Measurements from ENCODE around the gene CD5L.

- no peak for TF ChIP-seq POLR2A (IDR thresholded peaks at IDR 0.05)
- TF ChIP-seq, protein P1, sequence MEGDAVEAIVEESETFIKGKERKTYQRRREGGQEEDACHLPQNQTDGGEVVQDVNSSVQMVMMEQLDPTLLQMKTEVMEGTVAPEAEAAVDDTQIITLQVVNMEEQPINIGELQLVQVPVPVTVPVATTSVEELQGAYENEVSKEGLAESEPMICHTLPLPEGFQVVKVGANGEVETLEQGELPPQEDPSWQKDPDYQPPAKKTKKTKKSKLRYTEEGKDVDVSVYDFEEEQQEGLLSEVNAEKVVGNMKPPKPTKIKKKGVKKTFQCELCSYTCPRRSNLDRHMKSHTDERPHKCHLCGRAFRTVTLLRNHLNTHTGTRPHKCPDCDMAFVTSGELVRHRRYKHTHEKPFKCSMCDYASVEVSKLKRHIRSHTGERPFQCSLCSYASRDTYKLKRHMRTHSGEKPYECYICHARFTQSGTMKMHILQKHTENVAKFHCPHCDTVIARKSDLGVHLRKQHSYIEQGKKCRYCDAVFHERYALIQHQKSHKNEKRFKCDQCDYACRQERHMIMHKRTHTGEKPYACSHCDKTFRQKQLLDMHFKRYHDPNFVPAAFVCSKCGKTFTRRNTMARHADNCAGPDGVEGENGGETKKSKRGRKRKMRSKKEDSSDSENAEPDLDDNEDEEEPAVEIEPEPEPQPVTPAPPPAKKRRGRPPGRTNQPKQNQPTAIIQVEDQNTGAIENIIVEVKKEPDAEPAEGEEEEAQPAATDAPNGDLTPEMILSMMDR (IDR thresholded peaks at IDR 0.05) = no peak
Observed at GRCh38 chr1:157849229-157849875, 7.7 kb upstream of the CD5L start.
